Glomerular endothelial cell (primary cell): ENCODE results near the gene CRISP3. TPM values are rescaled to one million over a fixed set of nuclear protein-coding genes. Genes with fewer than 3 reads are reported as not detected.
"Not testable (repeated sequence)": the region's sequence is repeated elsewhere in the genome, so short reads cannot be mapped to it uniquely, and the experiment has no call there.

Experiments
- DNase-seq: peaks from one replicate; pipeline ENCODE4 v3.0.0-alpha.2; 2011; ENCODE audit warnings: low read depth, low spot score; ENCODE audit errors: extremely low read depth
- total RNA-seq: library from RNA; depleted of rRNA; stranded (reverse); fragments of >200 nt; gene quantifications from 2 replicates; pipeline ENCODE4 v1.2.3, GENCODE V29; 2015

CRISP3 gene
- total RNA-seq, result not detected in 2 replicates

DNA sequence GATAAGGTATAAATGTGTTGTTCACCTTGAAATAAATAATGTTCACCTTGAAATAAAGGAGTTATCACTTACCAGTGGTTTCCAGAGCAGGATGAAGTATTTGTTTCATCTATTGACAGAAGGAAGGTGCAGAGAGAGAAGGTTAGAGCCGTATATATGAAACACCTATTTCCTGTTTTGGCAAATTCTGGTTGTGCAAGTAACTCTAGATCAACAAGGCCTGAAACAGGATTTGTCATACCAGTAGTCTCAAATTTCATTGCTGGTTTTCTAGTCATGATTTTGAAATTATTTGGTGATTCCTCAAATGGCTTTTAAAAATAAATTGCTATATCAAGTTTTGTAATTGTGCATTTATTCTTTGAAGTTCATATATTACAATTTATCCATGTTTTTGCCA is at the start of gene CRISP3:
CRISP3 (minus strand) TSS at position 130 of the 400 bp plus-strand sequence; CDS start at position 109, 21 bp downstream.
- no peak for DNase-seq

- no peak for DNase-seq
Observed at GRCh38 chr6:49790341-49790740, 46.2 kb upstream of the CRISP3 start.

DNA sequence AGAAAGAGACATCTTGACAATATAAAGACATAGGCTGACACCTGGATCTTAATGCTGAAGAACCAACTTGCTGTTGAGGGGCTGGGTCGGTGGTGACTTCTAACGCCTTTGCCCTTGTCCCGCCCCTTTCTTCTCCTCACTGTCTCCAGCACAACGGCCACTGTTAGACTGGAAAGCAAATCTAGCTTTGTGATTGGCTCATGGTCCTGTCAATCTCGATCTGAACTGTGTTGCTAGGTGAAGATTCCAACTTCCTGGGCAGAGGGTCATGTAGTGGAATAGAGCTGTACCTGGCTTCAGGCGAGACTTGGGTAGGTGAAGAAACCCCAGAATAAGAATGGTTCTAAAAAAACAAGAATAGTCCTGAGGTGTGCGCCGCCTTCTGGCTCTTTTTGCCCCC is 43.0 kb upstream of the CRISP3 start, which contains the start of gene PGK2:
PGK2 (minus strand) TSS at position 110 of the 400 bp plus-strand sequence; CDS start at position 12, 98 bp downstream.
- DNase-seq, result no peak

DNA sequence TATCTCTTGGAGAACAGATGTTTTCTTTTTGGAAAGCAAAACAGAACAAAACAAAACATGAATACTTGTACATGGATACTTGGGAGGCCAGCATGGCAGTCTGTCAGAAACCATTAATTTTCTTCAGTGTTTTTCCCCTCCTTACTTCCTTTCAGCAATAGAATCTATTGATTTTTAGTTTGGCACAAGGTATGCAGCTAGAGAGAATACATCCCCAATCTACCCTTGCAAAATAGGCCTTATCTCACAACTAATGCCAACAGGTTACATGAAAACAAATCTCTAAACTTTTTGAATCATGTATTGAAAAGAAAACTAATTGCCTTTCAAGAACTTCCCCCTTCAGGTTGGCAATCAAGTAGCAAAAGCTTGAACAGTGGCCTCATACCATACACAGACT is 40.1 kb upstream of the CRISP3 start:
- DNase-seq, result no peak

GRCh38 chr6:49782725-49783124 is 38.5 kb upstream of the CRISP3 start:
- no peak for DNase-seq

DNA sequence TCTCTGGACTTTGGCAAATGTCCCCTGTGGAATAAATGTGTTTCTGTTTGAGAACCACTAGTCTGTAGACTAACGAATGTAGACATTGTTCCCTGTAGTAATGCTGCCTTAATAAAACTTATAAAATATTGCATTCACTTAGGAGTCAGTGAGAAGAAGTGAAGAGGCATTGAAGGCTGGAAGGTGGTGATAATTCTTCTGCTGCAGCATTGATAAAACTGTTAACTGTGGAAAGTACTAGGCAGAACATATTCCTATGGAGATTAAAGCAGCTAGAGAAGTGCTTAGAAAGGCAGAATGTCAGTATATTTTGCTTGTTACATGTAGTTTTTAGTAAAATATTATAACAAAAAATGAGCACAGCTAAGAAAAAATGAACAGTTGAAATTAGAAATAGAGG is 38.1 kb upstream of the CRISP3 start:
- no peak for DNase-seq

- DNase-seq, result no peak
Observed at GRCh38 chr6:49776444-49776843, 32.3 kb upstream of the CRISP3 start.

- no peak for DNase-seq
Observed at GRCh38 chr6:49775043-49775442, 30.9 kb upstream of the CRISP3 start.

DNA sequence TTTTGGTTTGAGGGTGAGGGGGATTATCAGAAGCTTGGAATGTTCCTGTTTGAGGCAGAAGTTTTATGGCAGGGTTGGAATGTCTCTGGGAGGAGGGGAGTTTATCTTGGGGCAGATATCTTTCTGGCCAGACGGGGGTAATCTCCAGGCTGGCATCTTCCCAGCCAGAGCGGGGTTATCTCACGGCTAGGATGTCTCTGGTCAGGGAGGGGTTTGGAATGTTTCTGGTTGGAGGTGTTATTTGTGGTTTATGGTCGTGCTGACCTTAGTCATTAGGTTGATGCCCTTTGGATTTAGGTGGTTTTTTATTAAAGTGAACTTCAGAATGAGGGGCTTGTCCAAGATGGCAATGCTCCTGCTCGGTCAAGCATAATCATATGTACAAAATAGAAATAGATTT is 28.1 kb upstream of the CRISP3 start:
- DNase-seq, result no peak

DNA sequence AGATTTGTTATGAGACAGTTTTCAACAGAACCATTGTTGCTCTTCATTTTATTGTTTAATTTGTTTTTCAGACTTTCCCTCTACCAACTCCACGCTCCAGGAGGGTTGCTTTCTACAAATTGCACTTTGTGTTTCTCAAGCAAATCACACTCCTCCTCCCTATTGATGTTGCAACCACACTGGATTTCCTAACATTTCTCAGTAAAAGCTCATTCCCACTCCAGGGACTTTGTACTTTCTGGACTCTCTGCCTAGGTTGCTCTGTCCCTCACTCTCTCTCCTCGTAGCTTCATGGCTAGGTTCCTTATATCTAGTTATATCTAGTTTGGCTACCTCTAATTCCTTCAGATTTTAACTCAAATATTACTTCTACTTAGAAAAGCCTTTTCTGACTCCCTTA is 22.6 kb upstream of the CRISP3 start:
- DNase-seq, result no peak

DNA sequence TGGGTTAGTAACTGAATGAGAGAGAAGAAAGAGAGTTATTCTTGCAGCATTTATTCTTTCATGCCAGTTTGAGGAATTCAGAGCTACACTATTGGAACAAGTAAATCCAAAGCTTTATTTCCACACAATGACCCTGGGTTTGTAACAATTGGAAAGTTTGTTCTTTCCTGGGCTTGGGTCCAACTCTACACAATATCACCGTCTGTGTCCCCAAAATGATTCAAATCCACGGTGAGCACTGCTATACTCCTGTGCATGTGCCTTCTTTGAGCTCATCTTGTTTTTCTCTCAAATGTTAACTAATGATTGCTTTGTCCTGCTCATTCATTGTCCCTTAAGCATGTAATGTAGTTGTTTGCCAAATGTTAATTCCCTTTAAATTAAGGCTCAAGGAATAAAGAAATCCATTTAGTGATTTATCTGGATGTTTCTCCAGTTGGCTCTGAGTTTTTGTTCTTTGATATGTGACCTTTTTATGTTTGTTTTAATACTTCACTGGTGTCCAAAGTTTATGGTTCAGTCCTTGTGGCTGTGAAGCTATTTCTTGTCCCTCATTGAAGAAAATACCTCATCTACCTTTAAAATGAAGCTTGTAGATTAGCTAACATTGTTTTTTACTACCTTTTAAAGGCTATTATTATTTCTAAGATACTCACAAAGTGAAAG is 20.5 kb upstream of the CRISP3 start:
- no peak for DNase-seq

DNA sequence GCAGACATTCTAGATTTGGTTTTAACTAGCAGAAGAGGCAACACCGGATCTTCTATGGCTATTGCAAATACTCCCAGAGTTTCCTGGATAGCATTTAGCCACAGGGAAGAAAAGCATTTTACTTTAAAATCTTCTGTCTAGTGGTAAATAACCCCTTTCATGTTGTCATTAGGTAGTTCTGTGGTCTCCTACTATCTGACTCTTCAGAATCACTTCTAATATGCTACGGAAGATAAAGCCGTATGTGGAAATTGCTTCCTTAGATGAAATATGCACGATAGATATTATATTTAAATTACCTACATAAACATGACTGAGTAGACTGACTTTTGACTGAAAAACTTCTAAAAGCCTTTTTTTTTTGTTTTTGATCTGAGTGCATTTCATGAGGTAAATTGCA is 759 bp downstream of the CRISP3 start:
- DNase-seq, result no peak

DNA sequence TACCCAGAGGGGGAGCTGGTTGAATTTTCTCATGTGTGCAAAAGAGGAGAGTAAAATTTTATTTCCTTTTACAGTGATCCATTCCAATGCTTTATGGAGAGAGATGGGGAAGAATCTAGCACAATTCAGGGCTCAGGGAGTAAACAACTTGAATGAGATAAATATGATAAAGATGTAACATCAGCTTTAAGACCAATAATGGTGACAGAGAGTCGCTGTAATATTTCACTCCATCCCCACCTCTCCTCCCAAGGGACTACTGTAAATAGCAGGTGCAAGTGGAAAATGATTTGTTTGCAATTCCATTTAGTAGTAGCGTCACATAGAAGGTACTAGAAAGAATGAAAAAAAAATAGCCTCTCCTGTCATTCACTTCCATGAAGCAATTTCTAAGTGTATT is 4.8 kb downstream of the CRISP3 start:
- no peak for DNase-seq

DNA sequence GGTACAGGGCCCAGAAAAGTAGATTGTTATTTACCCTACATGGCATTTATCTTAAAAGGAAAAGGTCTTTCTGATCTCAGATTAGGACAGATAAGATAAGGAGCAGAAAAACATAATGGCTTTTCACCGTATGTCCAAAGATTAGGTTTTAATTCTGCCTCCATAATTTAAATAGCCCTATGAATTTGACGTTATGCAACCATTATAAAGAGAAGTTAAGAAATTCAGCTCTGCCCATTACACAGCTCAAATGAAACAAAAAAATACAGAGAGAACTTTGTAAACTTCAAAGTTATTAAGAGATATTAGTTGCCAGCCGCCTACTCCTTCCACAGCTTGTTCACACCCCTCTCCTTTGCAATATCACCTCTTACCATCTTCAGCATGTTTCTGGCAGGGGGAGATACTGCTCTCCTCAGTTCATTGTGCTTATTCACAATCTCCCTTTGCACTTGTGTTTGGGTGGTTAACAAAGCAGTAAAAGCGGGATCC is 8.1 kb downstream of the CRISP3 start:
- no peak for DNase-seq

- DNase-seq, result no peak
Observed at GRCh38 chr6:49733680-49734079, 10.5 kb downstream of the CRISP3 start.

GRCh38 chr6:49732781-49733180 is 11.4 kb downstream of the CRISP3 start:
- DNase-seq, result no peak

- no peak for DNase-seq
Observed at GRCh38 chr6:49730251-49730650, 13.9 kb downstream of the CRISP3 start.

DNA sequence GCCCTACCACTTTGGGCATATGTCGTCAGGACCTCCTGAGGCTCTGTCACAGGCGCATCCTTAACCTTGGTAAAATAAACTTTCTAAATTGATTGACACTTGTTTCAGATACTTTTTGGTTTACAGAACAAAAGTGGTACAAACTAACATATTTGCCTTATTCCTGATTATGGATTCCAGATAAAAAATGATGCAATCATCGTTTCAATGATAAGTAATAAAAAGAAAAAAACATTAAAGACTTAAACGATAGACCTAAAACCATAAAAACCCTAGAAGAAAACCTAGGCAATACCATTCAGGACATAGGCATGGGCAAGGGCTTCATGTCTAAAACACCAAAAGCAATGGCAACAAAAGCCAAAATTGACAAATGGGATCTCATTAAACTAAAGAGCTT is 20.3 kb downstream of the CRISP3 start:
- DNase-seq, result not testable (repeated sequence)

- no peak for DNase-seq
Observed at GRCh38 chr6:49721297-49721696, 22.9 kb downstream of the CRISP3 start.

- no peak for DNase-seq
Observed at GRCh38 chr6:49720372-49720771, 23.8 kb downstream of the CRISP3 start.

DNA sequence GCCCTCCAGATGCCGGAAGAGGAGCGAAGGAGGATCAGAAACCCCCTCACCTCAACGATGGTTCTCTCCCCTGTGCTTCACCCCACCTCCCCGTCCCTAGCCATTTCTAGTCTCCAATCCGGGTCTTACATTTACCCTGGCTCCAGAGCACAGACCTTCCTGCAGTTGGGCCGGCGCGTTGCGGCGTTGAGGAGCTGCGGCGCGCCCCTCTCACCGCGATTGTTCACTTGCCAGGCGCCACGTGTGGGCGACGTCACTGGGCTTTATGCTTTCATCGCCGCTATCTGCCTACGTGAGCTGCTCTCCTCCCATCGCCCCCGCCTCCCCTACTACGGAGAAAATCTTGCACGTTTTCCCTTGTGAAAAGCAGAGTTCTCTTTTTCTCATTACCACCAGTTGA is 30.8 kb downstream of the CRISP3 start, which contains the start of gene CRISP2:
CRISP2 (minus strand) TSS at position 198 of the 400 bp plus-strand sequence. CDS start 4,347 bp downstream, outside the sequence.
- DNase-seq, result no peak

- DNase-seq, result no peak
Observed at GRCh38 chr6:49698478-49698877, 45.7 kb downstream of the CRISP3 start.

DNA sequence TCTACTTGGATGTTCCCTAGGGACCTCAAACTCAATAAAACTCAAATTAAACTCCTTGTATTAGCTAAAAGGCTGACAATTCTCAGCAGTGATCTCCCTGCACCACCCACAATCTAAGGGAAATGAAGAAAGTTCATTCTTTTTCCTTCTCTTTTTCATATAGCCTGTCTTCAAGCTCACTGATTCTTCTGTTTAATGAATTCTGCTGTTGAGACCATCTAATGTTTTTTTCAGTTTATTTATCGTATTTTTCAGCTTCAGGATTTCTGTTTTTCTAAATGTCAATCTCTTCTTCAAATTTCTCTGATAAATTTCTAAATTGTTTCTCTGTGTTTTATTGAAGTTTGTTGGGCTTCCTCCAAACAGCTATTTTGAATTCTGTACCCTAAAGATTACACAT is 50.7 kb downstream of the CRISP3 start:
- DNase-seq, result no peak
